COR-L47 (cell line): ENCODE measurements around the gene RBM42.
"Not testable (repeated sequence)": the region's sequence is repeated elsewhere in the genome, so short reads cannot be mapped to it uniquely, and the experiment has no call there.

ENCODE experiments used
- DNase-seq: peaks from one replicate; lab custom pipeline; 2025; lab: John Stamatoyannopoulos, UW

The RBM42 gene, protein sequence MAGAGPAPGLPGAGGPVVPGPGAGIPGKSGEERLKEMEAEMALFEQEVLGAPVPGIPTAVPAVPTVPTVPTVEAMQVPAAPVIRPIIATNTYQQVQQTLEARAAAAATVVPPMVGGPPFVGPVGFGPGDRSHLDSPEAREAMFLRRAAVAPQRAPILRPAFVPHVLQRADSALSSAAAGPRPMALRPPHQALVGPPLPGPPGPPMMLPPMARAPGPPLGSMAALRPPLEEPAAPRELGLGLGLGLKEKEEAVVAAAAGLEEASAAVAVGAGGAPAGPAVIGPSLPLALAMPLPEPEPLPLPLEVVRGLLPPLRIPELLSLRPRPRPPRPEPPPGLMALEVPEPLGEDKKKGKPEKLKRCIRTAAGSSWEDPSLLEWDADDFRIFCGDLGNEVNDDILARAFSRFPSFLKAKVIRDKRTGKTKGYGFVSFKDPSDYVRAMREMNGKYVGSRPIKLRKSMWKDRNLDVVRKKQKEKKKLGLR

DNA sequence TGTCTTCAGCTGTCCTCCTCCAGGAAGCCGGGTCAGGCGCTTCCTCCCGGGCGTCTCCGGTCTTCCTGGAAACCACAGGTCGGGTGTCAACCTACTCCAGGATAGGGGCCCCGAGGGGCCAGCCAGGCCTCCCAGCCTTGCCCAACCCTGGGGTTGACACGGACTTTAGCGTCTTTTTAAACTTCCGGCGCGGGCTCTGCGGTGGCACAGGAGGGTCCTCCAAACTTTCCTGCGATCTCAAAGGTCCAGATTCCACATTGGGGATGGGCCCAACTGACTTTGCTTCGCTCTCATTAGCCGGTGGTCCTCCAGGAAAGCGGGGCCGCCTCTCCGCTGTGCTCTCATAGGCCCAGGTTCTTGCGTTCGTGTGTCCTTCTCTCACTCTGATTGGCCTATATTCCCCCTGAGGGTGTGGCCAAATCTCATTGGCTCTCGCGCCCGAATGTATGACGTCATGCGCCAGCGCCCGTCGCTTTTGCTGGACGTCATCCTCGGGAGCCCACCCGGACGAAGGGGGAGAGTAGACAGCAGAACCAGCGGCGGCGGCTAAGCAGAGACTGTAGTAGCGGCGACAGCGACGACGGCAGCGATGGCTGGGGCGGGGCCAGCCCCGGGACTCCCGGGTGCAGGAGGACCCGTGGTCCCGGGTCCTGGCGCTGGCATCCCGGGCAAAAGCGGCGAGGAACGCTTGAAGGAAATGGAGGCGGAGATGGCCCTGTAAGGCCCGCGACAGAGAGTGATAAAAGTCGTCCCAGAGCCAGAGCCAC is at the start of gene RBM42:
Gene RBM42, plus strand, starts transcription at position 472 of the 767 bp plus-strand sequence. Its CDS starts 118 bp downstream, at position 590.
- peak; percentile 98 for DNase-seq

DNA sequence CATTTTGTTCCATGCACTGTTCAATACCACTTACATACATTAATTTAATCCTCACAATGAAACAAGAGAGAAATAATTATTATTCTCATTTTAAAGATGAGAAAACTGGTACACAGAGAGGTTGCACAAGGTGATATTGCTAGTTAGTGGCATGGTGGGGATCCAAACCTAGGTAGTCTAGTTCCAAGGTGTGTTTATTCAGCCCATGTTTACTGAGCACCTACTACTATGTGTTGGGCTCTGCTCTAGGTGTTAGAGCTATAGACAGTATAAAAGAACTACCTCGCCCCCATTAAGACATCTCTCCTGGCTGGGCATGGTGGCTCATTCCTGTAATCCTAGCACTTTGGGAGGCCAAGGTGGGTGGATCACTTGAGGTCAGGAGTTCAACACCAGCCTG is 46.1 kb upstream of the RBM42 start:
- no peak for DNase-seq

DNA sequence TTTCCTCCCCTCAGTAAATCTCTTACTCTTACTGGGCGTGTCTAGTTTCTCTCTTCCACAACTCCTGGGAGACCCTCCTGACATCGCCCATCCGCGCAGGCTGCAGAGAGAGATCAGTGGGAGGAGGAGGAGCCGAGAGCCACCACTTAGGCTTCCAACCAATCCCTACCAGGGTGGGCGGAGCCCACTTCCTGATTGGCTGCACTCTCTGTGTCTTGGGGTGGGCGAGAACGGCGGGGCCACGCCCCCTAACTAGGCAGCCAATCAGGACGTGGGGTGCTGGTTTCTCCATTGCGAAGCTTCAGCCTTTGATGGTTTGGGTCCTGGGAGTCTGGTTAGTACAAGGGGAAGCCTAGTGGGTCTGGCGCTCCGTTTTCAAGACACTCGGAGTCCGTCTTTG is 43.0 kb upstream of the RBM42 start, which contains the start of gene PMIS2:
Gene PMIS2, plus strand, starts transcription at position 326 of the 400 bp plus-strand sequence. CDS start 87 bp downstream, outside the sequence.
- DNase-seq = no peak

DNA sequence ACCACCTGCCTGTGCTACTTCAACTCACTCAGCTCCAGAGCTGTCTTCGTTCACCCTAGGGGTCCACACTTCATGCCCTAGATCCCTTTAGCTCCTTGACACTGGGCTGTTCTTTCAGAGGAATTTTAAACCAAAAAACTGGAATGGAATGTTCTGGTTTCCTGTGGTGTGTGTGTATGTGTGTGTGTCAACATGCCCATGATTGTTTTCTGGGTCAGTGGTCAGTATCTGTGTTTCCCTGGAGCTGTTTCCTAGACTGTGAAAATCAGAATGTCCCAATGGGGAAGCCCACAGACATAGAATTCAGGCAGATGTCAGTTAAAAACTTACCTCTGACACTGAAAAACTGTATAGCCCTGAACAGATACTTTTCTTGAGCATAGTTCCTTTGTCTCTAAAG is 41.5 kb upstream of the RBM42 start:
- DNase-seq = no peak

DNA sequence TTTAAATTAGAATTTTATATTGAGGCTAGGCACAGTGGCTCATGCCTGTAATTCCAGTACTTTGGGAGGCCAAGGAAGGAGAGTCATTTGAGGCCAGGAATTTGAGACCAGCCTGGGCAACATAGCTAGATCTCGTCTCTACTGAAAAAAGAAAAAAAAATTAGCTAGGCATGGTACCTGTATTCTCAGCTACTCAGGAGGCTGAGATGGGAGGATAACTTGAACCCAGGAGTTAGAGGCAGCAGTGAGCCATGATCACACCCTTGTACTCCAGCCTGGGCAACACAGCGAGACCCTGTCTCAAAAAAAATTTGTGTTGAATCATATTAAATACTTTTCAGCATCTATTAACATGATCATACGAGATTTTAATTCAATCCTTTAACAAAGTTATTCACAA is 38.0 kb upstream of the RBM42 start:
- DNase-seq = no peak

DNA sequence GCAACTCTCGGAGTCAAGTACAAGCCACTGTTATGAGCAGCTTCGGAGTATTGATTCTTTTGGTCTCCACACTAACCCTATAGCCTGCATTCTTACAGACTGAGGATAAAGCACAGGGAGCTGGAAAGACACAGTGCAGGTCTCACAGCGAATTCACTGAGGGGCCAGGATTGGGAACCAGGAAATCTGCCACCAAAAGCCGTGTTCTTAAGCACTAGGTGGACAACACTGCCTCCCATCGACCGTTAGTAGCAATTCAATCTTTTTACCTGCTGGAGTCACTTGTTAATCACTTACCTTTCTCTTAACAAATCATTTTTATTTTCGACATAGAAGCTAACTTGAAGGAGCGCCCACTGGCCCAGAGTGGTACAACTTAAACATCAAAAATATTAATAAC is 36.6 kb upstream of the RBM42 start:
- peak; percentile 13 for DNase-seq

DNA sequence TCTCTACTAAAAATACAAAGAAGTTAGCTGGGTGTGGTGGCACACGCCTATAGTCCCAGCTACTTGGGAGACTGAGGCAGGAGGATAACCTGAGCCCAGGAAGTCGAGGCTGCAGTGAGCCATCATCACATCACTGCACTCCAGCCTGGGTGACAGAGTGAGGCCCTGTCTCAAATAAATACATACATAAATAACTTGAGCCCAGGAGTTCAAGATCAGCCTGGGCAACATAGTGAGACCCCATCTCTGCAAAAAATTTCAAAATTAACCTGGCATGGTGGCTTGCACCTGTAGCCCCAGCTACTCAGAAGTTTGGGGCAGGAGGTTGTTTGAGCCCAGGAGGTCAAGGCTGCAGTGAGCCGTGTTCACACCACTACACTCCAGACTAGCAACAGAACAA is 33.8 kb upstream of the RBM42 start:
- DNase-seq = not testable (repeated sequence)

DNA sequence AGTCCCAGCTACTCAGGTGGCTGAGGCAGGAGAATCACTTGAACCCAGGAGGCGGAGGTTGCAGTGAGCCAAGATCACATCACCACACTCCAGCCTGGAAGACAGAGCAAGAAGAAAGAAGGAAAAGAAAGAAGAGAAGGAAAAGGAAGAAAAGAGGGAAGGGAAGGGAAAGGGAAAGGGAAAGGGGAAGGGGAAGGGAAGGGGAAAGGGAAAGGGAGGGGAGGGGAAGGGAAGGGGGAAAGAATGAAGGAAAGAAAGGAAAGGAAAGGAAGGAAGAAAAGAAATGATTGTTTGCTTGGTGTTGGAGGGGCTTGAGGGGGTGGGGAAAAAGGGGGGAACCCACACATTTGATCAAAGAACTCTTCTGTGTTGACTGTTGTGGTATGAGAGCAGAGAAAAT is 32.9 kb upstream of the RBM42 start:
- DNase-seq = no peak

DNA sequence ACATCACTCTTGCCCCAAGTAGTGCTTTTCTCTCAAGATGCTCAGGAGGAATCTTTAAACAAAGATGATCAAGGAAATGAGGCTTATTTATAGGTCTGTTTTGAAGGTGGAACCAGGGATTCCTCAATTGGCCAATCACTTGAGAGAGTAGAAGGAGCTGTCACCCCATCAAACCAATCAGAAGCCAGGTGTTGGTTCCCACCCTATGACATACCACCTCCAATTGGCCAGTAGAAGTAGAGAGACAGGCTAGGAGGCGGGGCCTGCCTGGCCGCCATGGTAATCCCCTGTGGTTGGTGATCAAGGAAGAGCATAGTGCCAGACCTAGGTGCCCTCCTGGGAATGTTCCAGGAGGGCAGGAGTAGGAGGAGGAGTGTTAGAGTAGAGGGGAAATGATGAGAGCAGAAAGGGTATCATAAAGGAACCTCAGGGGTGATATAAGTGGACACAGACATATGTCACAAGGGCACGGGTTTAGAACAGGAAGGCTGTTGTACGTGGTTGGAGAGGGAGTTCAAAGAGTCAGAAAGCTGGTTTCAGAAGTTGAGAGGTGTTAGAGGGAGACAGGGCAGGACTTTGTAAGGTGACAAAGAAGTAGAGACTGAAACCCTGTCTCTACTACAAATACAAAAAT is 32.4 kb upstream of the RBM42 start:
- DNase-seq = no peak

DNA sequence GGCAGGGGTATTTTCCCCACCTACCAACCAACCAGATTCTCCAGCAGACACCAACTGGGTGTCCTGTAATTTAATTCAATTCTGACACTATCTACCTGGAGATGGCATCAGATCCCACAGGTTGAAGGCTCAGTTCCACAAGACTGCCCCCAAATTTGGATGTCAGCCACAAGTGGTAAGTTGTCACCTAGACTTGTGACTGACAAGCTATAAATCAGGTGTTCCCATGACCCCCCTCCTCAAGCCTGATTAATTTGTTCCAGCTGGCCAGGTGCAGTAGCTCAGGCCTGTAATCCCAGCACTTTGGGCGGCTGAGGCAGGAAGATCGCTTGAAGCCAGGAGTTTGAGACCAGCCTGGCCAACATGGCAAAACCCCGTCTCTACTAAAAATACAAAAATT is 26.9 kb upstream of the RBM42 start:
- no peak for DNase-seq

DNA sequence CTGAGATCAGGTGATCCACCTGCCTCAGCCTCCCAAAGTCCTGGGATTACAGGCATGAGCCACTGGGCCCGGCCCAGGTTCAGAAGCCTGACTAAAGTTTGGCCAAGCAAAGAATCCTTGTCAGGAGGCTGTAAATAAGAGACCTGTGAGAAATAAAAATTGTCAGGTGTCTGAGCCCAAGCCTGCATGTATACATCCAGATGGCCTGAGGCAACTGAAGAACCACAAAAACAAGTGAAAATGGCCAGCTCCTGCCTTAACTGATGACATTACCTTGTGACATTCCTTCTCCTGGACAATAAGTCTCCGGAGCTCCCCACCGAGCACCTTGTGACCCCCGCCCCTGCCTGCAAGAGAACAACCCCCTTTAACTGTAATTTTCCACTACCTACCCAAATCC is 24.4 kb upstream of the RBM42 start:
- DNase-seq = not testable (repeated sequence)

DNA sequence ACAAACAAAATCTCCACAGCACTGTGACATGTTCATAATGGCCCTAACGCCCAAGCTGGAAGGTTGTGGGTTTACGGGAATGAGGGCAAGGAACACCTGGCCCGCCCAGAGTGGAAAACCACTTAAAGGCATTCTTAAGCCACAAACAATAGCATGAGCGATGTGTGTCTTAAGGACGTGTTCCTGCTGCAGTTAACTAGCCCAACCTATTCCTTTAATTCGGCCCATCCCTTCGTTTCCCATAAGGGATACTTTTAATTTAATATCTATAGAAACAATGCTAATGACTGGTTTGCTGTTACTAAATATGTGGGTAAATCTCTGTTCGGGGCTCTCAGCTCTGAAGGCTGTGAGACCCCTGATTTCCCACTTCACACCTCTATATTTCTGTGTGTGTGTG is 21.7 kb upstream of the RBM42 start:
- DNase-seq = not testable (repeated sequence)

DNA sequence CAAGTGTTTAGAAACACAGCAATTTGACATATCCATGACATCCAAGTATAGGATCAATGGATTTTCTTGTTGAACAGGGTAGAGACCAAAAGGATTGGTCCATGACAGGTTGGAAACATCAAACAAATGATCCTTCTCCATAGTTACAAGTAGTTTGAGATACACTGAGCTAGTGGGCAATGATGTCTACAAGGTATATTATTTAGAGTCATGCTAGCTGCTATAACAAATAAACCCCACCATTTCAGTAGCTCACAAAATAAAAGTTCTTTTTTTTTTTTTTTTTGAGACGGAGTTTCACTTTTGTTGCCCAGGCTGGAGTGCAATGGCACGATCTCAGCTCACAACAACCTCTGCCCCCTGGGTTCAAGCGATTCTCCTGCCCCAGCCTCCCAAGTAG is 21.2 kb upstream of the RBM42 start:
- DNase-seq = no peak

DNA sequence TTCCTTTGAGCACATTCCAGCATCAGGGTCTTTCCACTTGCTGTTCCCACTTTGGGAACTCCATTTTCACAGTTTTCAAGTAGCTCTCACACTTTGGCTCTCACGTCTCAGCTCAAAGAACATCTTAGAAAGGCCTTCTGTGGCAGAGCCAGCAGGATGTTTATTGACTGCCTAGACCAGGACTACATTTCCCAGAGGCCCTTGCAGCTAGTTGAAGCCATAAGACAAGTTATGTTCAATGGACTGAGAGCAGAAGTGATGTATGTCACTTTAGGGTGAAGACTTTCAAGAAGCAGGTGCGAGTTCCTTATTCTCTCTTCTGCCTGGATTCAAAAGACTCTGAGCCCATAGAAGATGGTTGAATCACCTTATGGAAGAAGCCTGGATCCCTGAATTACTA is 20.6 kb upstream of the RBM42 start:
- no peak for DNase-seq

DNA sequence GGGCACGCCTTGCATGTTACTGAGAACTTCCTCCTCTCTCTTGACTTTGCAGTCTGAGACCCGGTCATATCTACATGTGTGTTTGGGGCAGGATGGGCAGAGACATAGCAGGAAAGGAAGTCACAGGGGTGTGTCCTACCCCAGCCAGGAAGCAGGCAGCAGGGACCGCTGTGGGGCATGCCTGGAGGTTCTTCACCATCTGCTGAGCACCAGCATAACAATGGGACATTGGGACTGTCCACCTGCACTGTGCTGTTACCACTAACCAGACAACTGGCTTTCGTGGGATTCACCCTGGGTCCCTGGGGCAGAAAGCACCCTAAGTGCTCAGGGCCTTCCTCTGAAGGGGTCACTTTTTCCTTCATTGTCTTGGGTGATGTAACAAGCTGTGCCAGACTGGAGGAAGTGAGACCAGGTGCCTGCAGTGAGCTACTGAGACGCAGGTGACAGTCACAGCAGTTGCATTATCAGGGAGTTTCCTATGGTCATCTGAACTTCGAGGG is 18.9 kb upstream of the RBM42 start:
- no peak for DNase-seq

DNA sequence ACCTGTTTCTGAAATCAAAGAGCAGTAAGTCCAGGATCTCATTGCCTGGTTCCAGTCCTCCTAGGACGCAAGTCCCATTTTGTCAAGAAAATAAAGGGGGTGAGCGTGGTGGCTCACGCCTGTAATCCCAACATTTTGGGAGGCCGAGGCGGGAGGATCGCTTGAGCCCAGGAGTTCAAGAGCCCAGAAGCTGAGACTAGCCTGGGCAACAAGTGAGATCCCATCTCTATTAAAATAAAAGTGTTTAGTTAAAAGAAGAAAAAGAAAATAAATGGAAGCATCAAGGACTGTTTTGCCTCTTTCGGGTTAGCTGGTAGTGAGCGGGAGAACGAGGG is 16.6 kb upstream of the RBM42 start:
- no peak for DNase-seq

DNA sequence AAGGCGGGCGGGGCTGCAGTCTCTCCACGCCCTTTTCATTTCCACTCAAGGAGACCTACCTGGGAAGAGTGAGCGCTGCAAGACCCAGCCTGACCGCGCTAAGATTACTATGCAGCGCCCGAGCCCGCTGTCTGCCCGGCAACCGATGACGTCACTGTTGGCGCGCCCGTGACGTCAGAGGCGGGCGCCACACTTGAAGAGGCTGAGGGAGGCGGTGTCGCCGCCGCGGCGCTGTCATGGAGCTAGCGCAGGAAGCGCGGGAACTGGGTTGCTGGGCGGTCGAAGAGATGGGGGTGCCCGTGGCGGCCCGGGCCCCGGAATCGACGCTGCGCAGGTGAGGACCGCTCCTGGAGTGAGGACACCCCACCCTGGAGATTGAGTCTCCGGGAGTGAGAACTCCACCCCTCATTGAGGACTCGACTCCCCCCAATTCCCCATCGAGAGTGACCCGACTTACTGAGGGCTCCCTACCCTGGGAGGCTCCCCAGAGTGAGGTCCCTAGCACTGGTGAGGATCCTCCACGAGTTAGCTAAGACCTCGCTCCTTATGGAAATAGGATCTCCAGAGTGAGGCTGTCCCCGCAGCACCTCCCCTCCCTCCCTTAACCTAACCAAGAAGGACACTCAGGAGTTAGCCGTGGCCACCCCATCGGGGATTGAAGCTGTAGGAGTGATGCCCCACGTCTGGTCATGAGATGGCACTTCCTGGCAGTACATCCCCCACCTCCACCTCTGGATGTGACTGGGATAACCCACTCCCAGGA is 16.1 kb upstream of the RBM42 start, which contains the start of gene HAUS5:
Gene HAUS5, plus strand, starts transcription at position 177 of the 763 bp plus-strand sequence. Its CDS starts 60 bp downstream, at position 237.
- peak; percentile 87 for DNase-seq

DNA sequence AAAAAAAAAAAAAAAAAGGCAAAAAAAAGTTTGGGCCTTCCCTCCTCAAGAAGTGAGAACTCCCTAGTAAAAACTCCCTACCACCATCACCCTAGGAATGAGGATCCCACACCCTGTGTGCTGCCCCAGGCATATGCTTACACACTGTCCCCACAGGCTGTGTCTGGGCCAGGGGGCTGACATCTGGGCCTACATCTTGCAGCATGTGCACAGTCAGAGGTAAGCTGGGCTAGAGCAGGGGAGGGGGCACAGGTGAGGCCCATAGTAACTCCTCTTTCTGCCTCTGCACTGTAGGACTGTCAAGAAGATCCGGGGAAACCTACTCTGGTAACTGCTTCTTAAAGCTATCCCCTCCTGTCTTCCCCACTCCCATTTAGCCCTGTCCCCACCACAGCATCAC is 15.3 kb upstream of the RBM42 start:
- no peak for DNase-seq

DNA sequence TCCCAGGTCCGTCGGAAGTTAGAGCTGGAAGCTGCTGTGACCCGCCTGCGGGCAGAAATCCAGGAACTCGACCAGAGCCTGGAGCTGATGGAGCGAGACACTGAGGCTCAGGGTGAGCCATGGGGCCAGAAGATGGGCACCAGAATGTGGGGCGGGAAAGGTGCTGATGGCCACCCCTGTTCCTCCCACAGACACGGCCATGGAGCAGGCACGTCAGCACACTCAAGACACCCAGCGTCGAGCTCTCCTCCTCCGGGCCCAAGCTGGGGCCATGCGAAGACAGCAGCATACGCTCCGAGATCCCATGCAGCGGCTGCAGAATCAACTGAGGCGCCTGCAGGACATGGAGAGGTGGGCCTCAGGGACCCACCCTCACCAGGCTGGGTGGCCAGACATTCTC is 13.8 kb upstream of the RBM42 start:
- no peak for DNase-seq

DNA sequence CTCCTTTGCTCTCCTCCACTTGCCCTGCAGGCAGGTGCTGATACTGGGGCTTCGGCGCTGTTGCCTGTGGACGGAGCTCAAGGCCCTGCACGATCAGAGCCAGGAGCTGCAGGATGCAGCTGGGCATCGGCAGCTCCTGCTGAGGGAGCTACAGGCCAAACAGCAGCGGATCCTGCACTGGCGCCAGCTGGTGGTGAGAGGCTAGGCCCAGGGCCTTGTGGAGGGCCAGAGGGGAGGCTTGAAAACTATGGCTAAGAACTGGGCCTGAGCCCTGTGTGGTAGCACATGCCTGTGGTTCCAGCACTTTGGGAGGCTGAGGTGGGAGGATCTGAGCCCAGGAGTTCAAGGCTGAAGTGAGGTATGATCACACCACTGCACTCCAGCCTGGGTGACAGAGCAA is 10.0 kb upstream of the RBM42 start:
- no peak for DNase-seq

DNA sequence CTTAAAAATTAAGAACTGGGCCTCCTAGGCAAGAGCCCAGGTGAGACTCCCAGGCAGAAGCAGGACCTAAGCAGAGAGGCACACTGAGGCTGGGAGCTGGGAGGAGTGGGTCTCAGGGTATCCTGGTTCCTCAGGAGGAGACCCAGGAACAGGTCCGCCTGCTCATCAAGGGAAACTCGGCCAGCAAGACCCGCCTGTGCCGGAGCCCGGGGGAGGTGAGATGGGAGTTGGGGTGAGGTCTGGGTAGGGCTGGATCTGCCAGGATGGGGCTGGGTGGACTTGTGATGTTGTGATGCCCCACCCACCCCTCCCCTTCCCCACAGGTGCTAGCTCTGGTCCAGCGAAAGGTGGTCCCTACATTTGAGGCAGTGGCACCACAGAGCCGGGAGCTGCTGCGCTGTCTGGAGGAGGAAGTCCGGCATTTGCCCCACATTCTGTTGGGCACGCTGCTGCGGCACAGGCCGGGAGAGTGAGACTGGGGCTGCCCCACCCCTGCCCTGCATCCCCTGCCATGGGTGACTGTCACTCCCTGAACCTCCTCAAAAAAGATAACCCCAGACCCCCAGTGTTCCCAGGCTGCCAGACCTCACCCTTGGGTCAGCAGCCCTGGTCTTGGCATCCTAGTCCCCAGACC is 9.4 kb upstream of the RBM42 start:
- no peak for DNase-seq
